NCI-H2196 treated with DMSO at 0.1 percent for 48 hours (cell line): ENCODE results near the gene CFAP97D2.

Experiments
- DNase-seq: peaks from one replicate; lab custom pipeline; 2025; ENCODE audit not compliant: unreplicated experiment; lab: John Stamatoyannopoulos, UW

Gene CFAP97D2

DNA sequence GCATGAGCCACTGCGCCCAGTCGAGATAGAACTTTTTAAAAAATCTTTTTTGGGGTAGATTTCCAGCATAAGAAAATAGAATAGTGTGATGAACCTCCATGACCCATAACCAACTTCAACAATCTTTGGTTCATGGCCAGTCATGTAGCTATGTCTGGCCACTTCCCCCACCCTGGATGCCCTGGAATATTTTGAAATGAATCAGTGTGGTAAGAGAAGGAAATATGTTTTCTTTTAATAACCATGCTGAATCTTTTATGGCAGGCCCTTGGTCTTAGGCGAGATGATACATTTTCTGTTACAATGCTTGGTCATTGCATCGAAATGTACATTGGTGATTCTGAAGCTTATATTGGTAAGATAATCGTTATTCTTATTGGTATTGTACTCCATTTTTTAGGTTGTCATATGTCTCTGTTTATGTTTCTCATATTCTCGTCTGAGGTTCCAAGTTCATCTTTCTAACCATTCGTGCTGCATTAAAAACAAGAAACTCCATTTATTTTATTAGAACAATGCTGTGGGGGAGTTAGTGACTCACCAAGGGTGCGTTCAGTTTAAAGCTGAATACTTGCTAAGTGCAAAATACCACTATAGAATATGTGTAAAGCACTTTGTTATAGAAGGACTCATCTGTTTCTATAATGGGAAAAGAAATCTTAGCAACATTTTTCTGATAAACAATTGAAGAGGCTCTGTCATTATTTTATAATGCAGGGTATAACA, 86.0 kb downstream of the CFAP97D2 start:
- DNase-seq: no peak

DNA sequence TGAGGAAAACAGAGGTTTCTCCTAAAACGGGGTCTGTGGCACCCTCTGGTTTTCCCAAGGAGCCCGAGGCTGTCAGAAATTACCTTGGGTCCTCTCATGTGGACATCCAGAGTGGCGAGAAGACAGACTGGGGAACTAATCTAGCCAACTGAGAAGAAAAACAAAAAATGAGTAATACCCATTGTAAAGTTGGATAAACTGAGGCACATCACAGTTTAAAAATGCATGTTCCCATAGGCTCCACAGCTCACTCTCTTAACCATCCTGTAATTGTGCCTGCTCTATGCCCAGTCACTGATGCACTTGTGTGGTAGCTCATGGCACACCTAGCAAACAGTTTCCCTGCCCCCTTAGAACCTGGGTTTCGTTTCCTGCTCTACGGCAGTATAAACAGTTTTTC, 87.2 kb downstream of the CFAP97D2 start:
- no peak for DNase-seq

DNA sequence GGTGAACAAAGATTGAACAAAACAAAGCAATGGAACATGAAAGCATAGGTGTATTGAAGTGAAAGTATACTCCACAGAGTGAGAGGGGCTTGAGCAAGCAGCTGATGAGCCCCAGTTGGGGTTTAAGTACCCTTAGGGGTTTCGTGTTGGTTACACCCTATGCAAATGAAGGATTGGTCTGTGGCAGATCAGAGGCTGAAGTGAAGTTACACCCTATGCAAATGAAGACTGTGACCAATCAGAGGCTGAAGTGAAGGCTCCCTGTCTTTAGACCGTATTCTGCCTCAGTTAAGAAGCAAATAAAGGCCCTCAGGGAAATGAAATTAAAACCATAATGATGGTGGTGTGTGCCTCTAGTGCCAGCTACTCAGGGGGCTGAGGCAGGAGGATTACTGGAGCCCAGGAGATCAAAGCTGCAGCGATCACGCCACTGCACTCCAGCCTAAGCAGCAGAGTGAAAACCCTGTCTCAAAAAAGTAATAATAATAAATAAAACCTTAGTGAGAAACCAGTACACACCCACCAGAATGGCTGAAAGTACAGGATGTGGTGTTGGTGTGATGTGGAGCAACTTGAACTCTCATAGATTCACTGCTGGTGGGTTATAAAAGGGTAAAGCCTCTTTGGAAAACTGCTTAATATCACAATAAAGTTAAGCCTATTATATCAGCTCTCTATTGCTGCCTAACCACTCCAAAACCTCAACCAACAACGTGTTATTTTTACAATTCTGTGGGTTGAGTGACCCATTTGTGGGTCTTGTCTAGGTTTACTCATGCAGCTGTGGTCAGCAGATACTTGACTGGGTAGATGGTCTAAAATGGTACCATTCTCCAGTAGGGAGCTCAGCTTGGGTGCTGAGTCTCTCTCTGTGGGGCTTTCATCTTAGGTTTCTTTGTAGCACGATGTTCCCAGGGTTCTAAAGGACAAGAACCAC, 89.6 kb downstream of the CFAP97D2 start:
- DNase-seq: no peak

DNA sequence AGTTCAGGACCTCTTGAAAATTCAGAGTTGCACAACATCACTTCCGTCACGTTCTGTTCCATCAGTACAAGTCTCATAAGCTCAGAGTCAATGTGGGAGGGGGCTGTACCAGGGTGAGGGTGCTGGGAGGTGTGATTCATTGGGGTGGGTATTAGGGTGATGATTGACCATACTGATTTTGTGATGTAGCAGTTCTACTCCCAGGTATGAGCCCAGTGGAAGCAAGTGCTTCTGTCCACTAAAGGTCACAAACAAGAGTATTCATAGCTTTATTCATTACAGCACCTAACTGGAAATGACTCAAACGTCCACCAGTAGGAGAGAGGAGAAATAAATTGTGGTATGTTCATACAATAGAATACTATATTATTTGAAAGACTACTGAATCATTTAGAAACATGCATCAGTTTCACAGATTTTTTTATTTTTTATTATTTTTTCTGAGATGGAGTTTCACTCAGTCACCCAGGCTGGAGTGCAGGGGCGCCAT, 90.3 kb downstream of the CFAP97D2 start:
- DNase-seq: no peak
